Peyer's patch (tissue), 4 donors: ENCODE data around the gene ZDHHC13. TPM values are rescaled to one million over a fixed set of nuclear protein-coding genes. Genes with fewer than 3 reads are reported as not detected.

ENCODE experiments used
- DNase-seq, 3 donors: peaks; one replicate each; pipeline ENCODE4 v3.0.0-alpha.2; 2017 to 2019
- H3K27ac ChIP-seq, 4 donors: fragments of 200-600 bp; sonication (generic); one replicate each; pipeline ENCODE4 v1.5.1; 2016 to 2019
- H3K27me3 ChIP-seq, 2 donors: fragments of 200-600 bp; sonication (generic); one replicate each; pipeline ENCODE4 v1.5.1; 2019
- H3K36me3 ChIP-seq, 3 donors: fragments of 200-600 bp; sonication (generic); one replicate each; pipeline ENCODE4 v1.5.1; 2016 to 2019
- H3K4me1 ChIP-seq, 4 donors: fragments of 200-600 bp; sonication (generic); one replicate each; pipeline ENCODE4 v1.5.1; 2016 to 2019
- H3K4me3 ChIP-seq, 4 donors: fragments of 200-600 bp; sonication (generic); 1 replicate in 3 of 4; 2 replicates in 1 of 4; pipeline ENCODE4 v1.5.1; 2016 to 2019; ENCODE audit warnings: mild to moderate bottlenecking in 1 of 4
- H3K9me3 ChIP-seq, 4 donors: fragments of 200-600 bp; sonication (generic); one replicate each; pipeline ENCODE4 v1.5.1; 2016 to 2019; ENCODE audit warnings: mild to moderate bottlenecking in 1 of 4
- POLR2A ChIP-seq, 2 donors: fragments of 450-650 bp; IDR thresholded peaks; one replicate each; pipeline ENCODE4 v1.5.1; 2017; ENCODE audit warnings: antibody characterized with exemption in 2 of 2, mild to moderate bottlenecking in 2 of 2, moderate library complexity in 2 of 2
- total RNA-seq, 4 donors: library from RNA; depleted of rRNA; stranded (reverse); fragments of >200 nt; gene quantifications; one replicate each; pipeline ENCODE4 v1.1.0, GENCODE V29; 2016
- TF ChIP-seq, protein P1 (sequence below), 6 experiments: fragments of 450-650 bp in 4 of 6; fragments of 200-600 bp in 2 of 6; sonication (generic) in 1 of 6; IDR thresholded peaks; one replicate each; pipeline ENCODE4 v1.5.1; 2017 to 2019; ENCODE audit warnings: antibody characterized with exemption in 6 of 6, mild to moderate bottlenecking in 3 of 6, moderate library complexity in 1 of 6

The ZDHHC13 gene
- total RNA-seq, 4 donors from 2014 or later = 10.7 to 34.6 (median 27.1) TPM

DNA sequence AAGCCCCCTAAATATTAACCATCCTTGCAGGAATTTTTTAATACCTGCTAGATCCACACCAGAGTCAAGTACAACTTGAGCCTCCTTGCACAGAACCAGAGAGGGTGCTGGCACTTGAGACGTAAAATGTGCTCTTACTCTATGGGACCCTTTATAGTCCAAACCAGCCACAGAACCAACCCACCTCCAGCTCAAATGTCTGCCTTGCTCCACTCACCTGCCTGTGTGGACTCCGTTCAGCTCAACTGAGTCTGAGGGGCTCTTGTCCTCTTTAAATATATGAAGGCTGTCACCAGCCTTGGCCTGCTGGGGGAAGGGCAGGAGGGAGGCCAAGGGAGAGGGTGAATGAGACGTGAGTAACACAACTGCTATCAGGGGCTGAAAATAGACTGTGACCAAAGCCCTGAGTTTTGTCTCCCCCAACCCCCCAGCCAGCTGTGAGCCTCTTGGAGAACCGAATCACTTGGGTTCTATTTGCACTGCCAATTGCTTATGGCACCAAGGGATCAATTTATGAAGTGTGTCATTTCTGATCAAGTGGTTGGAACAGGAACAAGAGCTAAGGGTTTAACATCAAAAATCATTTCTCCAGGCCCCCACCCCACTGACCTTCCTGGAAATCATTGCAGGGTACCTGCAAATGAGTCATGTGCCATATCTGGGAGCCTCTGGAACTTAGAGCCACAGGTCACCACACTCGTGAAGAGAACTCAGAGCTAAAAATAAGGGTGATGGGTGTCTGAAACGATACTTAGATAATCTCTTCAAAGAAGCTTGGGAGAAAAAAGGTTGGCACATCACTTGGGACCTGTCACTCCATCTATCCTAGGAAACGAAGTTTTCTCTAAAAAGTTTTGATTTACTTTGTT lies 85.0 kb downstream of the ZDHHC13 start, which contains the start of gene CSRP3:
TSS of gene CSRP3 (minus strand) at position 247 of the 869 bp plus-strand sequence. CDS start 9,535 bp downstream, outside the sequence.
- H3K27ac ChIP-seq = no peak within 1 kb of the TSS
- DNase-seq = no peak
- no peak for TF ChIP-seq POLR2A (IDR thresholded peaks at IDR 0.05)
- TF ChIP-seq, protein P1, sequence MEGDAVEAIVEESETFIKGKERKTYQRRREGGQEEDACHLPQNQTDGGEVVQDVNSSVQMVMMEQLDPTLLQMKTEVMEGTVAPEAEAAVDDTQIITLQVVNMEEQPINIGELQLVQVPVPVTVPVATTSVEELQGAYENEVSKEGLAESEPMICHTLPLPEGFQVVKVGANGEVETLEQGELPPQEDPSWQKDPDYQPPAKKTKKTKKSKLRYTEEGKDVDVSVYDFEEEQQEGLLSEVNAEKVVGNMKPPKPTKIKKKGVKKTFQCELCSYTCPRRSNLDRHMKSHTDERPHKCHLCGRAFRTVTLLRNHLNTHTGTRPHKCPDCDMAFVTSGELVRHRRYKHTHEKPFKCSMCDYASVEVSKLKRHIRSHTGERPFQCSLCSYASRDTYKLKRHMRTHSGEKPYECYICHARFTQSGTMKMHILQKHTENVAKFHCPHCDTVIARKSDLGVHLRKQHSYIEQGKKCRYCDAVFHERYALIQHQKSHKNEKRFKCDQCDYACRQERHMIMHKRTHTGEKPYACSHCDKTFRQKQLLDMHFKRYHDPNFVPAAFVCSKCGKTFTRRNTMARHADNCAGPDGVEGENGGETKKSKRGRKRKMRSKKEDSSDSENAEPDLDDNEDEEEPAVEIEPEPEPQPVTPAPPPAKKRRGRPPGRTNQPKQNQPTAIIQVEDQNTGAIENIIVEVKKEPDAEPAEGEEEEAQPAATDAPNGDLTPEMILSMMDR (IDR thresholded peaks at IDR 0.05) = no peak
- no peak within 1 kb of the TSS for H3K4me3 ChIP-seq
- no peaks in the 10 kb centered on the region for H3K9me3 ChIP-seq
- no peaks in the 10 kb centered on the region for H3K4me1 ChIP-seq
- H3K27me3 ChIP-seq = no peaks in the 10 kb centered on the region
- H3K36me3 ChIP-seq = no peaks in the 10 kb centered on the region

DNA sequence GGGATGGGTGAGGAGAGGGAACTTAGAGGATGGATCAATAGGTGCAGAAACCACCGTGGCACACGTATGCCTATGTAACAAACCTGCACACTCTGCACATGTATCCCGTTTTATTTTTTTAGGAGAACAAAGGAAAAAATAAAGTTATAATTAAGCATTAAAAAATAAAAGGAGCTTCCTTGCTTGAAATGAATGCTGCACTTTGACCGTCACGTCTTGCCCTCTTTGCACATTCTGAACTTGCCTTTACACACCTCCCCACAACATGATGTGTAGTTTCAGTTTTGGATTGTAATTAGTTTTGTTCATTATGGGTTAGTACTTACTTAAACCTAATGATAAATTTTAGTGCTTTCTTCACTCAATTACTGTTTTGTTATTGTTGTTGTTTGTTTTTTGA lies 87.9 kb downstream of the ZDHHC13 start:
- H3K27me3 ChIP-seq = no peaks in the 10 kb centered on the region
- H3K4me1 ChIP-seq = no peaks in the 10 kb centered on the region
- no peaks in the 10 kb centered on the region for H3K9me3 ChIP-seq
- no peak overlapping the region for H3K27ac ChIP-seq
- no peak for DNase-seq
- no peak for TF ChIP-seq POLR2A (IDR thresholded peaks at IDR 0.05)
- H3K36me3 ChIP-seq = no peaks in the 10 kb centered on the region
- no peak overlapping the region for H3K4me3 ChIP-seq

DNA sequence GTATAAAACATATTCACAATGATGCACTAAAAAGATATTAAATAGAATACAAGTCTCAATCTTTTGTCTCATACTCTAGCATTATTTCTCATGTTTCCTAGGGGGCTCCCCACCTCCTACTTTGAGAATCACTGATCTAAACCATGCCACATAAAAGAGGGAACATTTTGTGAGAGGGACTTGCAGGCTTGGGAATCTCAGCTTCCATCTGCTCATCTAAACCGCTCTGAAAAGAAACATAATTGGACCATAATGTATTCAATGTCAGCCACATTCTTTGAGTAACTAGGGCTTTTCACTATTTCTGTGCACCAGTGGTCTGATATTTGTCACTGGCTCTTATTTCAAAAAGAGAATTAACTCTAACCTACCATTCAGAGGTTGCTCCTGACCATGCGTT lies 91.2 kb downstream of the ZDHHC13 start:
- no peak for DNase-seq
- Histone ChIP-seq H3K9me3 (no peaks in the 10 kb centered on the region), H3K36me3 (no peaks in the 10 kb centered on the region), H3K4me1 (no peaks in the 10 kb centered on the region), H3K27ac (no peak overlapping the region), H3K4me3 (no peak overlapping the region), H3K27me3 (no peaks in the 10 kb centered on the region)
- TF ChIP-seq, protein P1 (IDR thresholded peaks at IDR 0.05) = no peak
- no peak for TF ChIP-seq POLR2A (IDR thresholded peaks at IDR 0.05)

DNA sequence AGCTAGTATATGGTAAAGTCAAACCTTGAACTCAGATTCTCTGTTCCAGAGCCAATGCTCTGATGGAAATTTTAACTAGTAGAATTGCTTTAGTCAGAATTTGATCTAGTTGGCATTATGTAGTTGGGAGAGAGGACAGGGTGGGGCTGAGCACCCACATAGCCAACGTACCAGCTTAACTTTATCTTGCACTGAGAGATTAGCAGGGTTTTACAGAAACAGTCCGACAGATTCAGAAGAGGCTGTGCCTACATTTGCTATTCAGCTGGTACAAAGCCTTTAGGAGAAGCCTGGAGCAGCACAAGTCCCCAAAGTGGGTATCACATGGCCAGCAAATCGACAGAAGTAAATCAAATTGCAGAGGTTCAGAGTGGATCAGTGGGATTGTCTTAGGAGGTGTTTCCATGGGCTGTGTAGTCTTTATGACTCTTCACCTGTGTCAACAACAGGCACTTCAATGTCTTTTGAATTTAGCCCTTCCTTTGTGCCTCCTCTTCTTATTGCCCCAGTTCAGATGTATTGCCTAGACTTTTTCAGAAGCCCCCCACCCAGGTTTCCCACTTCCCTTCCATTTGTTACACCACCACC lies 92.1 kb downstream of the ZDHHC13 start:
- TF ChIP-seq, protein P1 (IDR thresholded peaks at IDR 0.05) = no peak
- TF ChIP-seq POLR2A (IDR thresholded peaks at IDR 0.05) = no peak
- no peak for DNase-seq
- no peak overlapping the region for H3K4me3 ChIP-seq
- no peaks in the 10 kb centered on the region for H3K27me3 ChIP-seq
- no peaks in the 10 kb centered on the region for H3K36me3 ChIP-seq
- H3K4me1 ChIP-seq = no peaks in the 10 kb centered on the region
- H3K9me3 ChIP-seq = no peaks in the 10 kb centered on the region
- no peak overlapping the region for H3K27ac ChIP-seq

DNA sequence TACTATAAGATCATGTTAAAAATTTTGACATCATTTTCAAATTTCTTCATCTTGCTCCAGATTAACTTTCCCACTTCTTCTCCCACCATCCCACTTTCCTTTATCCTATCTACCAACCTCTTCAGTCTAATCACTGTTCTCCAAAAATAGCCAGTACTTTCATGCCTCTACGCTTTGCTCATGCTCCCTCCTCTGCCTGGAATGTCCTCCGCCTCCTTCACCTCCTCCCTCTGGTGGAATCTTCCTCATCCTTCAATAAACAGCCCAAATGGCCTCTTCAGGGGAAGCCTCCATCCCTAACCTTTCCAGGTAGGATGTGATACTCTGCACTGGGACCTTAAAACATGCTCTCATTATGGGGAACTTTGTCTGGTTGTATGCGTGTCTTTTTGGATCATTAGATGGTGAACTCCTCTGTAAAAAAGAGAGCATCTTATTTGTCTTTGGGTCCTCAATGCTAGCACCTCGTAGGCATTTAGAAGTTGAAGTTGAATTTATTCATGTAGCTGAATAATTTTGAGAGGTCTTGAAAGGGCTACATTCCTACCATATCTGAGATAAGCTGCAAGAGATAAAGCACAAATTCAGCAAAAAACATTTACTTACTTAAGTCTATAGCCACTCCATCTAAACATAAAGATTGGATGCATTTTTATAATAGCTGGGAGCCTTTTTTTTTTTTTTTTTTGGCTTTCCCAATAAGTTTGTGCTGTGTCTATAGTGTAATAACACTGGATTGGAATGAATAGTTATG lies 92.8 kb downstream of the ZDHHC13 start:
- Histone ChIP-seq H3K4me3 (no peak overlapping the region), H3K4me1 (no peaks in the 10 kb centered on the region), H3K36me3 (no peaks in the 10 kb centered on the region), H3K27me3 (no peaks in the 10 kb centered on the region), H3K27ac (no peak overlapping the region), H3K9me3 (no peaks in the 10 kb centered on the region)
- DNase-seq = no peak
- TF ChIP-seq, protein P1 (IDR thresholded peaks at IDR 0.05) = no peak
- no peak for TF ChIP-seq POLR2A (IDR thresholded peaks at IDR 0.05)
